Measurements from ENCODE around the gene PTK6. TPM values are rescaled to one million over a fixed set of nuclear protein-coding genes. Genes with fewer than 3 reads are reported as not detected.
"Not testable (repeated sequence)": the region's sequence is repeated elsewhere in the genome, so short reads cannot be mapped to it uniquely, and the experiment has no call there.

Gene PTK6
- total RNA-seq, 2 experiments from 2014 or later = 0.21 to 0.53 TPM

DNA sequence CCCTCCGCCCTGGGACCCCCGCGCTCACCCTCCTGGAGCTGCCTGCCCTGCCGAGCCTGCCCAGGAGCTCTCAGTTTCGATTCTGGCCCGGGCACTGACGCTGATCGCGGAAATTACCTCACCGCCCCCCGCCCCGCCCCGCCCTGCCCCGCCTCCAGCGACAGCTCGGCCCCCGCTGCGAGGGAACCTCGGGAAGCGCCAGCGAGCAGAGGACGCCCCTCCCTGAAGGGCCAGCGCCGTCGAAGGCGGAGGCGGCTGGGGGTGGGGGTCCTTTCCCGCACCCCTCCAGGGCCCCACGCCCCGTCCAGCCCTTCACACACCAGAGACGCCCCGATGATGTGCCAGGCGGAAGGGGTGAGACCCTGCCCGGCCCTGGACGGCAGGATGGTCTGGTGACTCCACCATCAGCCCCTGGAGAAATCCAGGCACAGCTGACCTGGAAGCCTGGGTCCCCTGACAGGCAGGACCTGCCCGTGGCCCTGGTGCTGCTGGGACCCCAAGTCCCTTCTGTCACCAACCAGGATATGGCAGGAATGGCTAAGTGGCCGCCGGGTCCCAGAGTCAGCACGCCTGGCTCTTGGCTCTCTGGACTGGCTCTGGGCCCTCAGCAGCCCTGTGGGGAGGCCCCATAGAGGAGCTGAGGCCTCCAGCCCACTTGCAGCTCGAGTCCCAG is 37.1 kb upstream of the PTK6 start, which contains the start of gene HELZ2:
Gene HELZ2, minus strand, starts transcription at position 84 of the 673 bp plus-strand sequence. CDS start 1,854 bp downstream, outside the sequence.
- H3K9me3 Mint-ChIP-seq (ENCODE audit: low read depth) = no peaks in the 10 kb centered on the region
- peaks cover 9% of the 10 kb centered on the region for H3K4me1 Mint-ChIP-seq
- CTCF ChIA-PET = interaction anchor here (1.1 to 2.2 kb wide), 5 partner anchors 37 to 84 kb away, joined by 3 to 16 read pairs (median 6); partner anchors contain the start of genes GMEB2, PTK6 and RTEL1
- DNase-seq = peak; percentile 89
- peak within 1 kb of the TSS; percentile 83 for H3K4me3 Mint-ChIP-seq
- no peaks in the 10 kb centered on the region for H3K36me3 Mint-ChIP-seq
- H3K27ac Mint-ChIP-seq = peak within 1 kb of the TSS; percentile 89
- peak; percentile 91 for ATAC-seq
- peaks cover 31% of the 10 kb centered on the region for H3K27me3 Mint-ChIP-seq

DNA sequence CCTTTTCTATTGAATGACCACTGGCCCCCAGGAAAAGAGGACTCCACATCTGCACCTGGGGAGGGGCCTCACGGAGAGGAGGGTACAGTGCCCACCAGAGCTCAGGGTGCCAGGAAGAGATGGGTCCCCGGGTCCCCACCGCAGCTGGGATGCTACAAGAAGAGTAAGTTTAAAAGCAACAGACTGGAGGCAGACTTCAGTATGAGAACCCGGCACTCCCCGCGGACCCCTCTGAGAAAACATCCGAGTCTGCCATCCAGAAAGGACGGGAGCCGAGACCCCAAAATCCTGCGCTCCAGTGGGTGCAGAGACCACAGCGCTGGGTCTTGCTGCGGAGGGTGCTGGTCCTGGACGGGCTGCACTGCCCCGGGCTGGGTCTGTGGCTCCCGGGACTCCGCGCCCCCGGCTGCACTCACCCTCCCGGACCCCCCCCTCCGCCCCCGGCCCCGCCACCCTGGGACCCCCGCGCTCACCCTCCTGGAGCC is 36.5 kb upstream of the PTK6 start:
- Mint-ChIP-seq H3K27me3 (peaks cover 28% of the 10 kb centered on the region), H3K4me1 (peaks cover 15% of the 10 kb centered on the region), H3K9me3 (ENCODE audit: low read depth) (no peaks in the 10 kb centered on the region), H3K27ac (peak overlapping the region; percentile 89), H3K36me3 (peaks cover 2% of the 10 kb centered on the region), H3K4me3 (peak overlapping the region; percentile 83)
- CTCF ChIA-PET = interaction anchor here (1.1 to 2.2 kb wide), 5 partner anchors 36 to 84 kb away, joined by 3 to 16 read pairs (median 6); partner anchors contain the start of genes GMEB2, PTK6 and RTEL1
- ATAC-seq = peak; percentile 29
- DNase-seq = no peak

DNA sequence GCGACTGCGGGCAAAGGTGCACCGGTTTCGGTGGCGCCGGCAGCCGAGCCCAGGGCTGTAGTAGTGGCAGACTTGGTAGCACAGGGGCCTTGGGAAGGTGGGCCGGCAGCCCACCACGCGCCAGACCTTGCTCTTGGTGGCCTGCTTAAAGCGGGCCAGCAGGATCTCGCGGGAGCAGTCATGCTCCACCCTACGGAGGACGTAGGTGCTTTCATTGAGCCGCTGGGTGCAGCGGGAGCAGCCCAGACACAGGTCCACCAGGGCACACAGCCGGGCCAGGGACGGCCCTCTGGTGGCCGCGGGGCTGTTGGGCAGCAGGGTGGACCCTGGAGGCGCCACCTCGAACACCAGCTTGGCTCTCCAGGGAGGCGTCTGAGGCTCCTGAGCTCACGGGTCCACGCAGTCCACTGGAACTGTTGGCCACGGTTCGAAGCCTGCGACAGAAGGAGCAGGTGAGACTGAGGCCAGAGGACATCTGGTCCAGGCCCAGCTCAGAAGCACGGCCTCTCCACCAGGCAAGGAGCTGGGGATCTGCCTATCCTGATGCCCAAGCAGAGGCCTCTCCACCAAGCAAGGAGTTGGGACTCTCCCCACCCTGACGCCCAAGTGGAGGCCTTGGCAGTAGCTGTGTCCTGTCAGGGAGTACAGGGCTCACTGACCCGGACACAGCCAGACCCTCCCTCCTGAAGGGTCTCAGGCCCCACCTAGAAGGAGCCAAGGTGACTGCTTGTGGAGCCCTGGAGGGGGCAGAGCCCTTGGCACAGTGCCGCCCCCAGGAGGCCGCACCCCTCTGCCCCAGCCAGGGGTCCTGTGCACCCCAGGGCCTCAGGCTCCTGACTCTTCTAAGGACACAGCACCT is 35.8 kb upstream of the PTK6 start:
- DNase-seq (no peak), ATAC-seq (peak; percentile 17)
- Mint-ChIP-seq H3K27me3 (peaks cover 25% of the 10 kb centered on the region), H3K4me1 (peaks cover 21% of the 10 kb centered on the region), H3K4me3 (peak overlapping the region; percentile 83), H3K27ac (peak overlapping the region; percentile 89), H3K36me3 (peaks cover 4% of the 10 kb centered on the region), H3K9me3 (ENCODE audit: low read depth) (no peaks in the 10 kb centered on the region)
- CTCF ChIA-PET = interaction anchor here (1.4 to 2.2 kb wide), 3 partner anchors 36 to 85 kb away, joined by 4 to 16 read pairs (median 6); partner anchors contain the start of genes PTK6 and RTEL1

DNA sequence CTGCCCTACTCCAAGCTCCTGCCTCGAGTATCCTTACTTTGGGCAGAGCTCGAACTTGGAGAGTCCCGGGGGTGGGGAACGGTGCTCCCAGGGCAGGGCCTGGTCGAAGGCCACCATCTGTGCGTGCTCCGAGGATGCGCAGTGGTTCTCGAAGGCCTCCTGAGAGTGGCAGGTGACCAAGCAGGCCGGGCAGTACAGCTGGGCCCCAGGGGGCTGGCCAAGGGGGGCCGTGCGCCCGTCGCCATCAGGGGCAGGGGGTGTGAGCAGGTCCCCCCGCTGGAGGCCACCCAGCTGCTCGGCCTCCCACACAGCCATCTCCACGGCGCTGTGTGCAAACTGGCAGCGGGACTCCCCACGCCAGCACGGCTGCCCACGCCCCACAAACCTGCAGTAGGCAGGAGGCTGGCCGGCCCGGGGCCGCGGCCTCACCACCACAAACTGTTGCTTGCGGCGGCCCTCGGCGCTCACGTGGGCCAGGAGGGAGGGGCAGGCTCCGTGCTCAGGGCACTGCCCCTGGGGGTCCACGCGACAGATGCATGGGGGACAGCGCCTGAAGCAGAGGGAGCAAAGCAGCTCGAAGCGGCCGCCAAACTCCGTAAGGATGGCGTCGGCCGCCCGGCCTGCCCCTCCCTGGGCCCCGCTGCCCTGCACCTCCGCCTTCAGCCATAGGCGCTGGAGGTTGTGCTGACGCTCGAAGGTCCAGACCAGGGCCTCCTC is 35.1 kb upstream of the PTK6 start:
- no peak for ATAC-seq
- Mint-ChIP-seq H3K27ac (no peak overlapping the region), H3K9me3 (ENCODE audit: low read depth) (no peaks in the 10 kb centered on the region), H3K4me3 (no peak overlapping the region), H3K36me3 (peaks cover 12% of the 10 kb centered on the region), H3K27me3 (peaks cover 18% of the 10 kb centered on the region), H3K4me1 (peaks cover 29% of the 10 kb centered on the region)
- no peak for DNase-seq
- CTCF ChIA-PET = interaction anchor here (1.1 to 1.7 kb wide), 2 partner anchors 35 to 86 kb away, joined by 3 to 4 read pairs; partner anchors contain the start of genes PTK6 and RTEL1

DNA sequence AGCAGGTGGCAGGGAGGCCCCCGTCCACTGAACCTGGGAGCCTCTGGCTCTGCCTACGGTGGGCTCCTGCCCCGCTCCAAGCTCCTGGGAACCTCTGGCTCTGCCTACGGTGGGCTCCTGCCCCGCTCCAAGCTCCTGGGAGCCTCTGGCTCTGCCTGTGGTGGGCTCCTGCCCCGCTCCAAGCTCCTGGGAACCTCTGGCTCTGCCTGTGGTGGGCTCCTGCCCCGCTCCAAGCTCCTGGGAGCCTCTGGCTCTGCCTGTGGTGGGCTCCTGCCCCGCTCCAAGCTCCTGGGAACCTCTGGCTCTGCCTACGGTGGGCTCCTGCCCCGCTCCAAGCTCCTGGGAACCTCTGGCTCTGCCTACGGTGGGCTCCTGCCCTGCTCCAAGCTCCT is 33.9 kb upstream of the PTK6 start:
- Mint-ChIP-seq H3K36me3 (peaks cover 17% of the 10 kb centered on the region), H3K4me1 (peaks cover 34% of the 10 kb centered on the region)
- ATAC-seq; H3K9me3 Mint-ChIP-seq (ENCODE audit: low read depth); DNase-seq; H3K27ac Mint-ChIP-seq; H3K27me3 Mint-ChIP-seq; CTCF ChIA-PET; H3K4me3 Mint-ChIP-seq: not testable (repeated sequence)

DNA sequence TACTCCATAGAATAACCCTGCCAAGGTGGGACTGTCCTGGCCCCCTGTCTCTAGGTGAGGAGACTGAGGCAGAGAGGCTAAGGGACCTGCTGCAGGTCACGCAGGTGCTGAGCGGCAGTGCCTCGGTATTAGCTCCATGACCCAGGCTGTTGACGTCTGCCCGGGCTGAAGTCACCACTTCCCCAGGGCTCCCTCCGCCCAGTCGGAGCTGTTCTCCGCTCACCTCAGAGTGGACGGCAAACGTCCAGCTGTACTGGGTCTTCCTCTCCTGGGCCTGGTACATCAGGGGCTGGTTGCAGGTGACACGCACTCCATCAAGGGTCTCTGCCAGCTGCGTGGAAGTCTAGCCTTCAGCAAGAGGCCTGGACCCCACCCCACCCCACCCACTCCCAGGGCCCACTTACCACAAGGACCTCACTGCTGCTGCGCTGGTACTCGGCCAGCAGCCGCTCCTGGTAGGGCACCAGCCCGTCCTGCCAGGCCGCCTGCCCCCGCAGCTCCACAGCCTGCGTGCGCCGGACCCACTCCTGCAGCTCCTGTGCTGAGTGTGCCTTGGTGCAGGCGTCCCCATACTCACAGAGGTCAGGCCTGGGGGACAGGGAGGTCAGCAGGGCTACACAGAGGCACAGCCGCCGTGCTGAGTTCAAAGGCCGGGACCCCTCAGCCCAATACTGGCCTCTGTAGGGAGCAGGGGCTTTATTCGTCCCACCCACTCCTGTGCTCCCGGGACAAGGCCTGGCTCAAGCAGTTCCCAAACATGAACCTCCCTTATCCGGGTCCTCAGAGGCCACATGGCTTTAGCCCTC is 33.3 kb upstream of the PTK6 start:
- Mint-ChIP-seq H3K4me1 (peaks cover 34% of the 10 kb centered on the region), H3K27ac (no peak overlapping the region), H3K4me3 (no peak overlapping the region), H3K27me3 (peaks cover 5% of the 10 kb centered on the region), H3K36me3 (peaks cover 22% of the 10 kb centered on the region), H3K9me3 (ENCODE audit: low read depth) (no peaks in the 10 kb centered on the region)
- CTCF ChIA-PET = no interaction called here
- ATAC-seq (no peak), DNase-seq (no peak)

DNA sequence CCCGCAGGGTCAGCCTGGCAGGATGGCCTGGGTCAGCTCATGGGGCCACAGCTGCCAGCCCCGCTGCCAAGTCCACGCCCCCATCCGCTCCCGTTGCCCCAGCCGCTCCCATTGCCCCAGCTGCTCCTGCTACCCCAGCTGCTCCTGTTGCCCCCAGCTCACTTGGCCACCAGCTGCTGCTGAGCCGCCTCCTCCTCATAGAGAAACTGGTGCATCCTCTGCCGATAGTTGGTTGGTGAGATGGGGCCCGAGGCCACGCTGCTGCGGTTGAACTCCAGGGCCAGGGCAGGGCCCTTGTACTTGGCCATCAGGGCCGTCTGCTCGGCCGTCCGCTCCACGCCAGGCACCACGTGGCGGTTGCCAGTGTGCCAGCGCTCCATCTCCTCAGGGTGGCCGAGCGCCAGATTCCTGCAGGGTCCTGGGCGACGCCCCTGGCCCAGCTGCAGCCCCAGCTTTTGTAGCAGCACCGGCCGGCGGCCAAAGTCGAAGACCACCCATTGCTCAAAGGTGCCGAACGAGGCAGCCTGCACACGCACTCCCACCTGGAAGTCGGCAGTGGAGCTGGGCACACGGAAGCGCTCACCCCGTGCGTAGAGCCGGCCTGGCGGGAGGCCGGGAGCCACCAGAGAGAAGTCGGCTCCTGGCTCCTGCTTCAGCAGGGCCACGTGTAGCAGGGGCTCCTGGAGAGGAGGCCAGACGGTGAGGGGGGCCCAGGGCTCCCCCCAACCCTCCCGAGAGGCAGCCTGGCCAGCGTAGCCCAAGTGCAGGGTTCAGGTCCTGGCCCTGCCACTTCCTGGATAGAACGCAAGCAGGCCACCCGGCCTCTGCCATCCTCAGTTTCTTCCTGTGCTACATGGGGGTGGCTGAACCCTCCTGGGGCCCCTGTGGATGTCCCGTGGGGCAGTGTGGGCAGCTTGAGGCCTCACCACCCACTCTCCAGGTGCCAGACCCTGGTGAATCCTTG is 32.1 kb upstream of the PTK6 start:
- H3K4me3 Mint-ChIP-seq = no peak overlapping the region
- CTCF ChIA-PET = interaction anchor here (0.8 to 3.4 kb wide), 3 partner anchors 9 to 469 kb away, joined by 3 to 21 read pairs (median 5); partner anchors contain the start of gene PTK6
- H3K9me3 Mint-ChIP-seq (ENCODE audit: low read depth) = no peaks in the 10 kb centered on the region
- H3K4me1 Mint-ChIP-seq = peaks cover 34% of the 10 kb centered on the region
- no peak for ATAC-seq
- peaks cover 27% of the 10 kb centered on the region for H3K36me3 Mint-ChIP-seq
- no peak for DNase-seq
- H3K27ac Mint-ChIP-seq = peak overlapping the region; percentile 52
- H3K27me3 Mint-ChIP-seq = no peaks in the 10 kb centered on the region

DNA sequence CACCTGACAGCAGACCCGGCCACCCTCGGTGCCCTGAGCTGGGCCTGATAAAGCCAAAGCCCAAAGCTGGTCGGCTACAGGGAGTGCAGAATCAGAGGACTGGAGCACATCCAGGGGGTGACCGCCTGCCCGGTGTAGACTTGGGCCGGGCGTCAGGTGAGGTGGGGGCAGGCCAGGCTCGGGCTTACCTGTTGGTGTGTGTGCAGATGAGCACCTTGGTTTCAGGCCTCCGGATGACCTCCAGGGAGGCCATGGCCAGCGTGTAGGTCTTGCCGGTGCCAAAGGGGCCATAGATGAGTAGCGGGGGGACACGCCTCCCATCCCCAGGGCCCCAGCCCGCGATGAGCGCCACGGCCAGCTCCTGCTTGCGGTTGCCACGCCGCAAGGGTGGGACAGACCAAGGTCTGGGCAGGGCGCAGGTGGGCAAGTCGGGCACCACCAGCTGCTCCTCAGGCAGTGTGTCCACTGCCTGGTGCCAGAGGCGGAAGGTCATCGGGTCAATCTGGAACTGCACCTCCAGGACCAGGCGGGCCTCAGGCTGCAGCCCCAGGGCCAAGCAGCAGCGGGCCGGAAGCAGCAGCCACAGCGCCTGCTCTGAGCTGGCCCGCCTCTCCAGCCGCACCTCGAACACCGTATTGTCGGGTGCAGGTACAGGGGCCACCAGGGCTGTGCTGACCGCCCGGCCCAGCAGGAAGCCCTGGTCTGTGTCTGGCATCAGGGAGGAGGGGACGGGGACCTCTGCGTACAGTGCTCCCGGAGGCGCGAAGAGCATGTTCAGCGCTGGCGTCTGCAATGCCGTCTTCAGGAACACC is 31.2 kb upstream of the PTK6 start:
- CTCF ChIA-PET = interaction anchor here (0.8 to 3.4 kb wide), 7 partner anchors 8 to 470 kb away, joined by 3 to 21 read pairs (median 5); partner anchors contain the start of genes PPDPF and PTK6
- Mint-ChIP-seq H3K4me3 (peak overlapping the region; percentile 49), H3K36me3 (peaks cover 30% of the 10 kb centered on the region), H3K27ac (peak overlapping the region; percentile 79), H3K27me3 (no peaks in the 10 kb centered on the region), H3K4me1 (peaks cover 34% of the 10 kb centered on the region), H3K9me3 (ENCODE audit: low read depth) (no peaks in the 10 kb centered on the region)
- DNase-seq (peak; percentile 58), ATAC-seq (peak; percentile 24)

DNA sequence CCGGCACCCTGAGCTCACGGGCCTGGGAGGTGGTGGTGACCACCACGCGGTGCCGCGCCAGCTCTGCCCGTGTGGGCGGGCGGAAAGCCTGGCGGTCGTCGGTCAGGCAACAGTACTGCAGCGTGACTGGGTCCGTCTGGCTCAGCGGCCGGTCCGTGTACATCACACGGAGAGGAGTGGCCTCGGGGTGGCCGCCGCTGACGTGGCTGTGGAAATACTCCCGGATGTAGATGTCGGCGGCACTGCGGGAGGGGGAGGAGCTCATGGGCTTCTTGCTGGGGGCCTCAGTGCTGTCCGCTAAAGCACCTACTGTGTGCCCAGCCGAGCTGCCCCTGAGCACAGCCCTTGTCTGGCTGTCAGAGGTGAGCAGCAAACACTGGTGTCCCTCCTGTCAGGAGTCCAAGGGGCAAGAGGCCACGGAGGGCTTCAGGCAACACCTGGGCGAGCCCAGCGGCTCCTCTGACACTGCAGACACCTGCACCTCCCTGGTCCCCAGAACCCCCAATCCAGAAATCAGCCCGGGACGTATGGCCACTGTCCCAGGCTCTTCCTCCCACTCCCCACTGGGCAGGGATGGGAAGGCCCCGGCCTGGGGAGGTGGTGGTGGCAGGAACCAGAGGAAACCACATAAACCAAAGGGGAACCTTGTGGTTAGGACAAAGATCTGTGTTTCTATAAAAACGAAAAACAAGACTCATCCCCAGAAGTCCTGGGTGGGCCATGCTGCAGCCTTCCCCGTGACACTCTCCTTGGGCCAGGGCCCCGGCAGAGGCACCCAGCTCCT is 30.4 kb upstream of the PTK6 start:
- ATAC-seq (peak; percentile 71), DNase-seq (peak; percentile 83)
- CTCF ChIA-PET = interaction anchor here (1.0 to 3.4 kb wide), 7 partner anchors 9 to 471 kb away, joined by 3 to 21 read pairs (median 5); partner anchors contain the start of genes PPDPF and PTK6
- H3K36me3 Mint-ChIP-seq = peaks cover 30% of the 10 kb centered on the region
- peak overlapping the region; percentile 49 for H3K4me3 Mint-ChIP-seq
- no peaks in the 10 kb centered on the region for H3K9me3 Mint-ChIP-seq (ENCODE audit: low read depth)
- H3K27ac Mint-ChIP-seq = peak overlapping the region; percentile 79
- peaks cover 34% of the 10 kb centered on the region for H3K4me1 Mint-ChIP-seq
- no peaks in the 10 kb centered on the region for H3K27me3 Mint-ChIP-seq

GRCh38 chr20:63567136-63567385 is 29.9 kb upstream of the PTK6 start:
- H3K36me3 Mint-ChIP-seq = peaks cover 30% of the 10 kb centered on the region
- H3K4me1 Mint-ChIP-seq = peaks cover 34% of the 10 kb centered on the region
- DNase-seq (no peak), ATAC-seq (no peak)
- H3K27ac Mint-ChIP-seq = no peak overlapping the region
- H3K4me3 Mint-ChIP-seq = no peak overlapping the region
- no peaks in the 10 kb centered on the region for H3K9me3 Mint-ChIP-seq (ENCODE audit: low read depth)
- no peaks in the 10 kb centered on the region for H3K27me3 Mint-ChIP-seq
- CTCF ChIA-PET = interaction anchor here (1.0 to 3.4 kb wide), 4 partner anchors 9 to 217 kb away, joined by 3 to 21 read pairs (median 4); partner anchors contain the start of genes PPDPF and PTK6

Data from activated CD8-positive, alpha-beta memory T cell treated with anti-CD3 and anti-CD28 coated beads, Interleukin-2, amount 10 ng/mL, durations not matched to agents 7 days and 5 days (primary cell).